ENCODE data around the gene SUCLG2. TPM values are rescaled to one million over a fixed set of nuclear protein-coding genes. Genes with fewer than 3 reads are reported as not detected.

SUCLG2 gene
- polyA plus RNA-seq, 1 donor (not counting 4 experiments of a cell fraction or from before 2014, with no cell fraction given), result 26.7 TPM

DNA sequence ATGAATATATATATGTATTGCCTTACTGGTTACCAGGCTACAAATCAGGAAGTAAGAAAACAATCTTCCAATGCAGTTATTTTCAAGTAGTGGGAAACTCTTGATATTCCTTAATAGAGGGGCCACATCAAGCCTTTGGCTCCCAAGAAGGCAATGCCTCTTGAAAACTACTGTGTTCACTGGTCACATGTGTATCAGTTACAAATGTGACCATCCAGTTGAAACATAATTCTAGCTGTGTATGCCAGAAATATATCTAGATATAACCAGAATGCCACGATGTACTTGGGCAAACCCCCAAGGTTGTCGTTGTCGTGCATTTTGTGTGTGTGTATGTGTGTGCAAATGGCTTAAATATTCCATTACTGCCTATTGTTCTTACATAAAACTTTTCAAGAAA, 200.8 kb downstream of the SUCLG2 start:
- no peak for FAIRE-seq
- no peaks in the 10 kb centered on the region for H3K4me1 ChIP-seq (ENCODE audit: control insufficient read depth, extremely low read depth, insufficient read depth, low read length)
- H4K20me1 ChIP-seq (ENCODE audit: control insufficient read depth, extremely low read depth, insufficient read depth, low read length), result no peaks in the 10 kb centered on the region
- no peak for DNase-seq (ENCODE audit: low read depth, low spot score)
- no peak overlapping the region for H3K9ac ChIP-seq (ENCODE audit: control insufficient read depth, extremely low read depth, insufficient read depth, low read length)
- H3K9me3 ChIP-seq (ENCODE audit: control insufficient read depth, low read depth, low read length), result no peaks in the 10 kb centered on the region
- no peak for TF ChIP-seq EZH2 (IDR thresholded peaks at IDR 0.05; ENCODE audit: low read length)
- TF ChIP-seq, protein P1, sequence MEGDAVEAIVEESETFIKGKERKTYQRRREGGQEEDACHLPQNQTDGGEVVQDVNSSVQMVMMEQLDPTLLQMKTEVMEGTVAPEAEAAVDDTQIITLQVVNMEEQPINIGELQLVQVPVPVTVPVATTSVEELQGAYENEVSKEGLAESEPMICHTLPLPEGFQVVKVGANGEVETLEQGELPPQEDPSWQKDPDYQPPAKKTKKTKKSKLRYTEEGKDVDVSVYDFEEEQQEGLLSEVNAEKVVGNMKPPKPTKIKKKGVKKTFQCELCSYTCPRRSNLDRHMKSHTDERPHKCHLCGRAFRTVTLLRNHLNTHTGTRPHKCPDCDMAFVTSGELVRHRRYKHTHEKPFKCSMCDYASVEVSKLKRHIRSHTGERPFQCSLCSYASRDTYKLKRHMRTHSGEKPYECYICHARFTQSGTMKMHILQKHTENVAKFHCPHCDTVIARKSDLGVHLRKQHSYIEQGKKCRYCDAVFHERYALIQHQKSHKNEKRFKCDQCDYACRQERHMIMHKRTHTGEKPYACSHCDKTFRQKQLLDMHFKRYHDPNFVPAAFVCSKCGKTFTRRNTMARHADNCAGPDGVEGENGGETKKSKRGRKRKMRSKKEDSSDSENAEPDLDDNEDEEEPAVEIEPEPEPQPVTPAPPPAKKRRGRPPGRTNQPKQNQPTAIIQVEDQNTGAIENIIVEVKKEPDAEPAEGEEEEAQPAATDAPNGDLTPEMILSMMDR (optimal IDR thresholded peaks at IDR 0.05 in 1 of 3, IDR thresholded peaks at IDR 0.05 in 1 of 3, conservative IDR thresholded peaks at IDR 0.05 in 1 of 3; ENCODE audit: extremely low read depth in 1 of 3, insufficient read depth in 2 of 3, low read length in 3 of 3), result no peak
- no peaks in the 10 kb centered on the region for H3K79me2 ChIP-seq (ENCODE audit: control insufficient read depth, insufficient read depth, low read length)
- H3K4me3 ChIP-seq (ENCODE audit: control insufficient read depth in 2 of 3, extremely low read depth in 1 of 3, insufficient read depth in 2 of 3, low read depth in 1 of 3, low read length in 3 of 3), result no peak overlapping the region
- H3K36me3 ChIP-seq (ENCODE audit: control insufficient read depth in 2 of 2, extremely low read depth in 1 of 2, insufficient read depth in 2 of 2, low read length in 2 of 2), result no peaks in the 10 kb centered on the region
- dilution Hi-C loops (cut with MboI; ENCODE audit: extremely low pct_ligation_motif_present, low sequenced_read_pairs), result no loop called here
- H3K9me1 ChIP-seq (ENCODE audit: control insufficient read depth, extremely low read depth, insufficient read depth, low read length), result no peaks in the 10 kb centered on the region
- no peak overlapping the region for H3K27ac ChIP-seq (ENCODE audit: control insufficient read depth, insufficient read depth, low read length)
- no peak overlapping the region for H2AFZ ChIP-seq (ENCODE audit: control insufficient read depth, low read length)
- H3K4me2 ChIP-seq (ENCODE audit: control insufficient read depth, extremely low read depth, insufficient read depth, low read depth, low read length), result no peak overlapping the region
- no peaks in the 10 kb centered on the region for H3K27me3 ChIP-seq (ENCODE audit: control insufficient read depth, extremely low read depth, insufficient read depth, low read length)

DNA sequence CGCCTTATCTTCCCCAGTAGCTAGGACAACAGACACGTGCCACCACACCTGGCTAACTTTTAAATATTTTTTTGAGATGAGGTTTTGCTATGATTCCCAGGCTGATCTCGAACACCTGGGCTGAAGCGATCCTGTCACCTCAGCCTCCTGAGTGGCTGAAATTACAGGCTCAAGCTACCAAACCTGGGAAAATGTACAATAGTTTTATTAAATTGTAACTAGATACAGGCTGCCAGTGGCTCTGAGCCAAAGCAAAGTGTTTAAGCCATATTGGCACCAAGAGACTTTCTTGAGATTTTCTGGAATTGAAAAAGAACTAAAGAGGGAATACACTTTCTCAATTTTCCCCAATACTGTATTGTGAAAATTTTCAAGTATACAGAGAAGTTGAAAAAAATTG, 204.3 kb downstream of the SUCLG2 start:
- no peak overlapping the region for H2AFZ ChIP-seq (ENCODE audit: control insufficient read depth, low read length)
- H3K4me2 ChIP-seq (ENCODE audit: control insufficient read depth, extremely low read depth, insufficient read depth, low read depth, low read length), result no peak overlapping the region
- no peaks in the 10 kb centered on the region for H3K9me3 ChIP-seq (ENCODE audit: control insufficient read depth, low read depth, low read length)
- FAIRE-seq, result no peak
- H3K4me1 ChIP-seq (ENCODE audit: control insufficient read depth, extremely low read depth, insufficient read depth, low read length), result no peaks in the 10 kb centered on the region
- no peaks in the 10 kb centered on the region for H3K27me3 ChIP-seq (ENCODE audit: control insufficient read depth, extremely low read depth, insufficient read depth, low read length)
- H4K20me1 ChIP-seq (ENCODE audit: control insufficient read depth, extremely low read depth, insufficient read depth, low read length), result no peaks in the 10 kb centered on the region
- TF ChIP-seq, protein P1 (optimal IDR thresholded peaks at IDR 0.05 in 1 of 3, IDR thresholded peaks at IDR 0.05 in 1 of 3, conservative IDR thresholded peaks at IDR 0.05 in 1 of 3; ENCODE audit: extremely low read depth in 1 of 3, insufficient read depth in 2 of 3, low read length in 3 of 3), result no peak
- TF ChIP-seq EZH2 (IDR thresholded peaks at IDR 0.05; ENCODE audit: low read length), result no peak
- dilution Hi-C loops (cut with MboI; ENCODE audit: extremely low pct_ligation_motif_present, low sequenced_read_pairs), result no loop called here
- H3K4me3 ChIP-seq (ENCODE audit: control insufficient read depth in 2 of 3, extremely low read depth in 1 of 3, insufficient read depth in 2 of 3, low read depth in 1 of 3, low read length in 3 of 3), result no peak overlapping the region
- H3K9me1 ChIP-seq (ENCODE audit: control insufficient read depth, extremely low read depth, insufficient read depth, low read length), result no peaks in the 10 kb centered on the region
- H3K27ac ChIP-seq (ENCODE audit: control insufficient read depth, insufficient read depth, low read length), result no peak overlapping the region
- no peak for DNase-seq (ENCODE audit: low read depth, low spot score)
- H3K79me2 ChIP-seq (ENCODE audit: control insufficient read depth, insufficient read depth, low read length), result no peaks in the 10 kb centered on the region
- no peak overlapping the region for H3K9ac ChIP-seq (ENCODE audit: control insufficient read depth, extremely low read depth, insufficient read depth, low read length)
- no peaks in the 10 kb centered on the region for H3K36me3 ChIP-seq (ENCODE audit: control insufficient read depth in 2 of 2, extremely low read depth in 1 of 2, insufficient read depth in 2 of 2, low read length in 2 of 2)
